Natural killer cell (primary cell): ENCODE results near the gene DOK3. TPM values are rescaled to one million over a fixed set of nuclear protein-coding genes. Genes with fewer than 3 reads are reported as not detected.

Experiments used
- ATAC-seq, 3 donors: fragments of 150-1000 bp in 2 of 3; fragments of 200-7000 bp in 1 of 3; cut with Tn5 transposase; 1 replicate in 1 of 3; 2 replicates in 2 of 3; pipeline ENCODE4 v1.10.0; 2021; ENCODE audit warnings: mild to moderate bottlenecking in 2 of 3, moderate library complexity in 2 of 3
- DNase-seq, 2 donors: peaks; one replicate each; pipeline versions ENCODE4 v3.0.0 to v3.0.0-alpha.2; 2013 to 2021; ENCODE audit warnings: mixed read lengths in 1 of 2
- H3K27ac ChIP-seq: one replicate; pipeline ENCODE4 v1.5.1; 2013; ENCODE audit warnings: mild to moderate bottlenecking, low read length
- H3K27me3 ChIP-seq: one replicate; pipeline ENCODE4 v1.6.1; 2013; ENCODE audit warnings: low read length; ENCODE audit not compliant: control insufficient read depth, insufficient read depth
- H3K36me3 ChIP-seq: one replicate; pipeline ENCODE4 v1.6.1; 2013; ENCODE audit warnings: low read length; ENCODE audit not compliant: control insufficient read depth, insufficient read depth
- H3K4me1 ChIP-seq: one replicate; pipeline ENCODE4 v1.6.1; 2013; ENCODE audit warnings: low read length; ENCODE audit not compliant: control insufficient read depth, insufficient read depth
- H3K4me3 ChIP-seq: one replicate; pipeline ENCODE4 v1.5.1; 2013; ENCODE audit warnings: low read length
- H3K9me3 ChIP-seq: one replicate; pipeline ENCODE4 v1.6.1; 2013; ENCODE audit warnings: low read length; ENCODE audit not compliant: control insufficient read depth, insufficient read depth
- H3K27ac Mint-ChIP-seq, 2 donors: one replicate each; pipeline ENCODE4 v1.8.0; 2022; ENCODE audit warnings: mild to moderate bottlenecking in 2 of 2, mixed read lengths in 2 of 2, moderate library complexity in 1 of 2
- H3K27me3 Mint-ChIP-seq, 2 donors: one replicate each; pipeline ENCODE4 v1.8.0; 2022; ENCODE audit warnings: low read depth in 2 of 2, mixed read lengths in 2 of 2
- H3K36me3 Mint-ChIP-seq: one replicate; pipeline ENCODE4 v1.8.0; 2022; ENCODE audit warnings: mixed read lengths
- H3K4me1 Mint-ChIP-seq, 2 donors: one replicate each; pipeline ENCODE4 v1.8.0; 2022; ENCODE audit warnings: mixed read lengths in 2 of 2
- H3K4me3 Mint-ChIP-seq: one replicate; pipeline ENCODE4 v1.8.0; 2022; ENCODE audit warnings: mild to moderate bottlenecking, moderate library complexity, mixed read lengths
- H3K9me3 Mint-ChIP-seq, 2 donors: one replicate each; pipeline ENCODE4 v1.8.0; 2022; ENCODE audit warnings: mixed read lengths in 2 of 2
- WGBS: methylation state at CpG from one replicate; pipeline ENCODE4 v1.1.7; 2013; ENCODE audit warnings: missing lambda C conversion rate; ENCODE audit not compliant: insufficient coverage; 5-methylcytosine and 5-hydroxymethylcytosine counted together
- intact Hi-C: fragments of 100-400 bp; cut with micrococcal nuclease; formaldehyde crosslinking; loops from one replicate; pipeline ENCODE4 v1.14.2; 2022
- total RNA-seq, 4 donors: library from RNA; stranded (reverse); fragments of 120-200 nt in 1 of 4; gene quantifications; one replicate each; pipeline versions ENCODE4 v1.2.3 to v1.2.4, GENCODE V29; 2013 to 2022
- TF ChIP-seq, protein P1 (sequence below): fragments of 200-600 bp; IDR thresholded peaks from one replicate; pipeline ENCODE4 v1.8.0; 2022; ENCODE audit warnings: antibody characterized with exemption

DOK3 gene
- total RNA-seq, 3 donors from 2014 or later (not counting 1 experiment from before 2014, with no cell fraction given) = 3.5 to 19.8 (median 9.1) TPM

DNA sequence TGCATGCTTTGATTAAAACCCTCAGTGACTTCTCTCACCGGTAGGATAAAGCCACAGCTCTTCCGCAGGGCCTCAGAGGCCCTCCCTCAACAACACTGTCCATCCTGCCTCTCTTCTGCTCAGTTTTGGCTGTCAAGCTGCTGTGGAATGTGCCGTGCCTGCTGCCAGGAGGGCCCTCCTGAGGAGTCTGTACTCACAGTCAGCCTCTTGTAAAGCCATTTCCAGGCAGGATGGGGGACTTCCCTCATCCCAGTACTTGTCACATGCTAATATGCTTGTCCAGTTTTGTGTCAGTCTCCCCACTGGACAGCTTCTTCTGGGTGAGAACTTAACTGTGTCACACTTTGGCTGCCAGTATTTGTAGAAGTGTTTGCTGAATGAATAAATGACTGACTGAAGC lies 21.0 kb upstream of the DOK3 start:
- H3K36me3 ChIP-seq = peaks cover 55% of the 10 kb centered on the region
- H3K4me1 ChIP-seq = no peaks in the 10 kb centered on the region
- H3K27me3 Mint-ChIP-seq = no peaks in the 10 kb centered on the region
- no peak overlapping the region for H3K4me3 Mint-ChIP-seq
- no peaks in the 10 kb centered on the region for H3K36me3 Mint-ChIP-seq
- no peaks in the 10 kb centered on the region for H3K9me3 Mint-ChIP-seq
- H3K9me3 ChIP-seq = no peaks in the 10 kb centered on the region
- TF ChIP-seq, protein P1, sequence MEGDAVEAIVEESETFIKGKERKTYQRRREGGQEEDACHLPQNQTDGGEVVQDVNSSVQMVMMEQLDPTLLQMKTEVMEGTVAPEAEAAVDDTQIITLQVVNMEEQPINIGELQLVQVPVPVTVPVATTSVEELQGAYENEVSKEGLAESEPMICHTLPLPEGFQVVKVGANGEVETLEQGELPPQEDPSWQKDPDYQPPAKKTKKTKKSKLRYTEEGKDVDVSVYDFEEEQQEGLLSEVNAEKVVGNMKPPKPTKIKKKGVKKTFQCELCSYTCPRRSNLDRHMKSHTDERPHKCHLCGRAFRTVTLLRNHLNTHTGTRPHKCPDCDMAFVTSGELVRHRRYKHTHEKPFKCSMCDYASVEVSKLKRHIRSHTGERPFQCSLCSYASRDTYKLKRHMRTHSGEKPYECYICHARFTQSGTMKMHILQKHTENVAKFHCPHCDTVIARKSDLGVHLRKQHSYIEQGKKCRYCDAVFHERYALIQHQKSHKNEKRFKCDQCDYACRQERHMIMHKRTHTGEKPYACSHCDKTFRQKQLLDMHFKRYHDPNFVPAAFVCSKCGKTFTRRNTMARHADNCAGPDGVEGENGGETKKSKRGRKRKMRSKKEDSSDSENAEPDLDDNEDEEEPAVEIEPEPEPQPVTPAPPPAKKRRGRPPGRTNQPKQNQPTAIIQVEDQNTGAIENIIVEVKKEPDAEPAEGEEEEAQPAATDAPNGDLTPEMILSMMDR = no peak
- DNase-seq (no peak), ATAC-seq (no peak)
- no peaks in the 10 kb centered on the region for H3K27me3 ChIP-seq
- intact Hi-C loops = no loop called here
- no peak overlapping the region for H3K27ac ChIP-seq
- 95% methylated on average over 3 of the region's 3 CpGs for WGBS
- no peak overlapping the region for H3K27ac Mint-ChIP-seq
- H3K4me3 ChIP-seq = no peak overlapping the region
- peaks cover 5 to 9% of the 10 kb centered on the region in 2 donors for H3K4me1 Mint-ChIP-seq

DNA sequence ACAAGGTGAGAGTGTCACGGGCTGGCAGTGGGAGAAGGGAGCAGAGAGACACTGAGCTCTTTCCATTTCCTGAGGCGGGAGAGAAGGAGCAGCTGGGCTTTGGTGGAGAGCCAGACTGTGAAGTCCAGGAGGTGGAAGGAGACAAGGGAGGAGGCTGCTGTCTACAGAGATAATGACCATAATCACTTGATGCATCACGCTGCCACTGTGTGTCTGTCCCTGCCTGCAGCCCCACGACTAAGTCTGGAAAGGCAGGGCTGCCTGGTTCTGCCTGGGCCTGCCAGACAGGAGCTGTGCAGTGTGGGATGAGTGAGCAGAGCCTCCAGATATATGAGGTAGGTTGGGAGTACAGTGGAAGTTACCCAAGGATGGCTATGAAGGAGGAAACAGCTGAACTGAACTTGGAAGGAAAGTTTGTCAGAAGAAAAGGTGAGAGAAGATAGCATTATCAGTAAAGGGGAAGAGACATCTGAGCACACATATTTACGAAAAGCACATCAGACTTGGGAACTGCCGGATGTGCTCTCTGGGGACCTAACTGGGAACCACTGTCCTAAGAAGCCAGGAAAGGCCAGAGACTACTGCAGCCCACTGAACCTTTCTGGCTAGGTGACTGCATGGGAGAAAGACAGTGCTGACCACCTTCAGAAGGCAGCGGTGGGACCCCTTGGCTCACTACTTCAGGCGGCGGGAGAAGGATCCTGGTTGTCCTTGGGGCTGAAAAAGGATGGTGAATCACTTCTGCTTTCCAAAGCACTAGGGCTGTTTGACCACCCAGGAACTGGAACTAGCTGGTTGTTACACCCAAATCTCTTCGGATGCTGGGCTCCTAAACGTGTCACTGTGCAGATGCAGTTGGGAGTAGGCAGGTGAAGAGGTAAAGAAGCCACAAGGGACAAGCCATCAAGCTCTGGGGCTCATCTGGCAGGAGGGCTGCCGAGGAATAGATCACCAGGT lies 19.9 kb upstream of the DOK3 start:
- Mint-ChIP-seq H3K27me3 (no peaks in the 10 kb centered on the region), H3K4me1 (peaks cover 5 to 9% of the 10 kb centered on the region in 2 donors), H3K9me3 (no peaks in the 10 kb centered on the region), H3K4me3 (no peak overlapping the region), H3K27ac (no peak overlapping the region), H3K36me3 (no peaks in the 10 kb centered on the region)
- TF ChIP-seq, protein P1 = no peak
- Histone ChIP-seq H3K27me3 (no peaks in the 10 kb centered on the region), H3K4me3 (no peak overlapping the region), H3K27ac (no peak overlapping the region), H3K36me3 (peaks cover 57% of the 10 kb centered on the region), H3K4me1 (no peaks in the 10 kb centered on the region), H3K9me3 (no peaks in the 10 kb centered on the region)
- intact Hi-C loops = no loop called here
- no peak for ATAC-seq
- WGBS = 95% methylated on average over 12 of the region's 12 CpGs
- DNase-seq = no peak

DNA sequence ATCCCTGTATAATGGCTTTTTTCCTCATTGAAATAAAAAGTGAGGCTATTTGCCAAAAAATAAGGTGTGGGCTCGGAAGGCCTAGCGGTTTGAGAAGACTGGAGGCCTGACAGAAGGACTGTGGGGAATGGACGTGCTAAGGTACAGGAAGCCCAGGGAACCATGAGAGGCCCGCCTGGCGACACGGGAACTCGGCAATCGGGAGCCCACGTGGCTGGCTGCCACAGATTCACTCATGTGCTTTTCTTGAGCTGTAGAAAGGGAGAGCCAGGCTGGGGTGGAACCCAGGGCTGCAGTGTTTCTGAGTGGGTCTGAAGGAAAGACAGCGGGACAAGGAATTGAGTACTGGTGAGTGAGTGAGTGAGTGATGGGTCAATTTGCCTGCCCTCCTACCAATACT lies 19.0 kb upstream of the DOK3 start:
- DNase-seq (no peak), ATAC-seq (no peak)
- intact Hi-C loops = no loop called here
- no peaks in the 10 kb centered on the region for H3K36me3 Mint-ChIP-seq
- TF ChIP-seq, protein P1 = no peak
- H3K4me1 ChIP-seq = no peaks in the 10 kb centered on the region
- no peaks in the 10 kb centered on the region for H3K27me3 ChIP-seq
- no peak overlapping the region for H3K4me3 ChIP-seq
- no peak overlapping the region for H3K27ac ChIP-seq
- H3K4me1 Mint-ChIP-seq = peaks cover 5 to 9% of the 10 kb centered on the region in 2 donors
- no peaks in the 10 kb centered on the region for H3K9me3 Mint-ChIP-seq
- no peaks in the 10 kb centered on the region for H3K9me3 ChIP-seq
- H3K36me3 ChIP-seq = peaks cover 61% of the 10 kb centered on the region
- H3K27ac Mint-ChIP-seq = no peak overlapping the region
- H3K4me3 Mint-ChIP-seq = no peak overlapping the region
- WGBS = 99% methylated on average over 10 of the region's 10 CpGs
- H3K27me3 Mint-ChIP-seq = no peaks in the 10 kb centered on the region
